ENCODE results near the gene GTF2H4. TPM values are rescaled to one million over a fixed set of nuclear protein-coding genes. Genes with fewer than 3 reads are reported as not detected.

Gene GTF2H4
- polyA plus RNA-seq, 1 donor: 45.4 TPM

GRCh38 chr6:30881392-30882203 is 26.4 kb upstream of the GTF2H4 start:
- peak; percentile 26 for DNase-seq

GRCh38 chr6:30882204-30882758 is 25.7 kb upstream of the GTF2H4 start:
- DNase-seq: peak; percentile 74

DNA sequence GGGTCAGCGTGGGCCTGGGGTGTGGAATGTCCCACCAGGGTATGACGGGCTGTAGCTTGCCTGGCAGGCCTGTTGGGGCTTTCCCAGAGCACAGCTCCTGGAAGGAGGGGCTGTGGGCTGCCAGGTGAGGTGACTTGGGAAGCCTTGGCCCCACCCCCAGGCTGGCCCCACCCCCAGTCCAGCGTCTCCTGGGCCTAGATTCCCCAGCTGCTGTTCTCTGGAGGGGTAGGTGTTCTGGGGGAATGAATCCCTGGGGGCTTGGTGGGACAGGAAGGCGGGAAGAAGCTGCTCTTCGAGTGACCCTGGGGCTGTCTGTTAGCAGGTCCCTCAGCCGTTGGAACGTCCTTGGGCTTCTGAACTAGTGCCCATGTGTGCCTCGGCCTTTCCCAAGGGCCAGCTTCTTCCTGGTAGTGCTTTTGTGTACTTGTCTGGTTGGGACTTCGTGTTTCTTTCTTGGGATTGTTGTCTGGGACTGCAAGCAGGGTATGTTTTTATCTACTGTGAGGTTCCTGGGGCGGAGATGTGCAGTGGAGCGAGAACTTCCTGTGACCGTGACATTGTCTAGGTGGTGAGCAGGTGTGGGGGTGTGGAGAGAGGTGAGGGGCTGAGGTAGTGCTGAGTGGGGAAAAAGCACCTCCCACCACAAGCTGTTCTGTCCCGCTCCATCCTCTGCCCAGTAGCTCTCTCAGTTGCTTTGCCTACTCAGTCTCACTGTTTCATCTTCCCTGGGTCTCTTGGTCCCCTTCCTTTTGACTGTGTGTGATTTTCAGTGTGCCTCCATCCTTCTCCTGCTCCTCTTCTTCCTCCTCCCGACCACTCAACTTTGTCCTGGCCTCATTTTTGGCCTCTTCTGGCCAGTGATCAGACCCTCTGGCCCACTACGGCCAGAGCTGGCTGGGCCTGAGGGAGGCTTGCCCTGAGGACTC is 25.0 kb upstream of the GTF2H4 start:
- peak; percentile 64 for DNase-seq

- DNase-seq: peak; percentile 76
Observed at GRCh38 chr6:30883685-30884520, 24.1 kb upstream of the GTF2H4 start, which contains the start of gene DDR1. Gene DDR1, plus strand, starts transcription at chr6:30884519. Its CDS starts 4,211 bp downstream, at chr6:30888730.

DNA sequence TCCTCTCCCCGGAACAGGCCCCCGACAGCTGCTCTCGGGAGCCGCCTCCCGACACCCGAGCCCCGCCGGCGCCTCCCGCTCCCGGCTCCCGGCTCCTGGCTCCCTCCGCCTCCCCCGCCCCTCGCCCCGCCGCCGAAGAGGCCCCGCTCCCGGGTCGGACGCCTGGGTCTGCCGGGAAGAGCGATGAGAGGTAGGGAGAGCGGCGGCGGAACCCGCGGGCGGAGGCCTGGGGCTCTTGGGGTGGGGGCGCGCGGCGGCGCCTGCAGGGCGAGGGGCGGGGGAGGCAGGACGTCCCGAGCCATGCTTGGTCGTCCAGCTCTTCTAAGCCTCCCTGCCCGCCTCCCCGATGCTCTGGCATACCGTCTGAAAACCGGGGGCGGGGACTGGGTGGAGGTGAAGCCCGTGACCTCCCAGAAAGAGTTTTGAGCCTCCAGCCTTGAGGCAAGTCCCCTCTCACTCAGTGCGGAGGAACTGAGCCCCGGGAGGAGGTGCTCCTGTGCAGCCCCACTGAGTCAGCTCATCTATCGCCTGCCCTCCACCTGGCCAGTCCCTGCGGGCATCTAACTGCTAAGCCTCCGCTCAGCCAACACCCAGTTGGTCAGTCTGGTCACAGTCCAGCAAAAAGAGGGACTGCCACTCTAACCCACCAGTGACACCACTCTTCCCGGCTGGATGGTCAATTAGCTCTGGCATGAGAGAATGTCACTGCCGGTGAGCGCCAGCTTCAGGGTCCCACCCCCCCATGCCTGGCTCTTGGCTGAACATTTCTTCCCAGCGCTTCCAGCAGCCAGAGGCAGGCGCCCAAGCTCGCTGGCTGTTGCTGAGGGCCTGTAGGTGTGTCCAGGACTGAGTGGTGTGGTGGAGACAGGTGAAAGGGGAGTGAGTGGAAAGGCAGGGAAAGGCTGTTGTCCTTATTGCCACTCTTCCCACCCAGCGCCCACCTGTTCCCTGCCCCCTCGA is 23.2 kb upstream of the GTF2H4 start:
- DNase-seq: peak; percentile 60

DNA sequence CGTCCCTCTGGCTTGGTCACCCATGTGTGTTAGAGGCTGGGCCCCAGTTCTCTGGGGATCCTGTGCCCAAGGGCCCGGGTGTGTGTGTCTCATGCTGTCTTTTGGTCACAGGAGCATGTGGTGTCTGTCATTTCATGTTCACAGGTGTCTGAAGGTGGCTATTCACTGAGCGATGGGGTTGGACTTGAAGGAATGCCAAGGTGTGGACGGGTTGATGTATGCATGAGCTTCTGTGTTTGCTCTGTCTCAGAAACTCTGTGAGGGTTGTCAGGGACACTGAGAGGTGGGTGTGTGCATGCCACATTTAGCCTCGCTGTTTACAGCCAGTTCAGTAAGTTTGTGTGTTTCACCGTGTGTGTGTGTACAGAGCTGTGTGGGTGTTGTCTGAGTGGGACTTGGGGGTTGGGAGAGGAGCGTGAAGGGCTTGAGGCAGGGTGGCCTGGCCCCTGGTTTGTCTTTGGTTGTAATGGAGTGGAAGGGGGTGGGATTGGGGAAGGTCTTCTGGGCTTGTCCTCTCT is 22.5 kb upstream of the GTF2H4 start:
- peak; percentile 35 for DNase-seq

DNA sequence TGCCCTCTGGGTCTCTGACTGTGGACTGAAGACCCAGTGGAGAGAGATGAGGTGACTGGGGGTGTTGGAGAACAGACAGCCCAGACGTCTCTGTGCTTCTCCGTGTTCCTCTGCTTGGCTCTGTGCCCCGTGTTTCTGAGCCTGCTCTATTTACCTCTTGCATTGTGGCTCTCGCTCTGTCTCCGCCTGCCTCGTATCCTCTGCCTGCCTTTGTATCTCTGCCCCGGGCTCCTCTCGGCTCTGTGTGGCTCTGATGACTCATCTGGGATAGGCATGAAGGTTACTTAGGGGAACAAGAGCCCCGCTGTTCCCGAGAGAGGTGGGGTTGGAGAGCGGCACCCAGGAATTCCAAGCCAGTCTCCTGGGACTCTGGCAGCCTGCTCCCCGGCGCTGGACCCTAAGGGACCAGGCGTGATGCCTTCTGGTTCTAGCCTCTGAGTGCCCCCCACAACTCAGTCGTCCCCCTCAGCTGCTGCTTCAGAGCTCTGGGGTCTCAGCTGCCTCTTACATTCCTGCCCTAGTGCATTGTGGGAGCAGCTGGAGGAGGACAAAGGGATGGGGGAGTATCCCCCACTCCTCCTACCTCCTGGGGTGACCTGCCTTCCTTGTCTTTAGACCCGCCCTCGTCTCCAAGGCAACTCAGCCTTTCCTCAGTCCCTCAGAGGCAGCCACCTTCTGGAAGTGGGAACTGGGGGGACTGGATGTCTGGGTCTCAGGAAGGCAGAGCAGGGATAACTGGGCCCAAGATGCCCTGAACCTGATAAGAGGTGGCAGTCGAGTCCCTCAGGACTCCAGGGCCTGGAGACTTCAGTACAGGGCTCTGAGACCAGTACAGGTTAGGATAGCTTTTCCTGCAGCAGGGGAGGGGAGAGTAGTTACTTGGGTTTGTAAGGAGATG is 21.8 kb upstream of the GTF2H4 start:
- peak; percentile 82 for DNase-seq

GRCh38 chr6:30886897-30887255 is 21.1 kb upstream of the GTF2H4 start:
- DNase-seq: no peak

DNA sequence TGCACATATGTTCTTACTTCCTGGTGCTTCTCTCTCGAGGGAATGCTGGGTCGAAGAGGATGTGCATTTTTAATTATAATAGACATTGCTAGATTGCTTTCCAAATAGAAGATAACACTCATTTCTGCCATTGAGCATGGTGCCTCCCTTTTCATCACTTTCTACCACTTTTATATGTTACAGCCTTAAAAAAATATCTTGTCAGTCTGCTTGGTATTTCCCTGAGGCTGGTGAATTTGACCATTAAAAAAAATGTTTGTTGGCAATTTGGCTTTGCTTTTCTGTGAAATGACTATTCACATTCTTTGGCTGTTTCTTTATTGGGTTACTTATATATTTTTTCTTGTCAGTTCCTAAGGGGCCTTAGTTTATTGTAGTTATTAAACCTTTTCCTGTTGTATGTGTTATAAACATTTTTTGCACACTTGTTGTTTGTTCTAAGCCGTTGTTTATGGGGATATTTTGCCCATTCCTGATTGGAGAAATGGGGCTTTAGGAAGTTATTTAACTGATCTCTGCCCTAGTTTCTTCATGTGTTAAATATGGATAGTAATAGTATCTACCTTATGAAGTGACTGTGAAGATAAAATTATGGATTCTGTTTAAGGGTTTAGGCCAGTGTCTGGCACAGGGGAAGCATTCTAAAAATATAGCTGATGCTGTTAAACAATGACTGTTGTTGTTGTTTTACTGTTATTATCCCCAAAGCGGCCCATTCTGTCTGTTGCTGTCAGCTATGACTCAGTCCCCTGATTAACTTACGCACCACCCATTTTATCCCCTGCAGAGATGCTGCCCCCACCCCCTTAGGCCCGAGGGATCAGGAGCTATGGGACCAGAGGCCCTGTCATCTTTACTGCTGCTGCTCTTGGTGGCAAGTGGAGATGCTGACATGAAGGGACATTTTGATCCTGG is 19.8 kb upstream of the GTF2H4 start:
- DNase-seq: no peak

GRCh38 chr6:30888816-30889495 is 19.1 kb upstream of the GTF2H4 start:
- DNase-seq: no peak

- DNase-seq: no peak
Observed at GRCh38 chr6:30889496-30889885, 18.5 kb upstream of the GTF2H4 start.

- DNase-seq: no peak
Observed at GRCh38 chr6:30889921-30890645, 17.9 kb upstream of the GTF2H4 start.

- DNase-seq: no peak
Observed at GRCh38 chr6:30890646-30891449, 17.2 kb upstream of the GTF2H4 start.

DNA sequence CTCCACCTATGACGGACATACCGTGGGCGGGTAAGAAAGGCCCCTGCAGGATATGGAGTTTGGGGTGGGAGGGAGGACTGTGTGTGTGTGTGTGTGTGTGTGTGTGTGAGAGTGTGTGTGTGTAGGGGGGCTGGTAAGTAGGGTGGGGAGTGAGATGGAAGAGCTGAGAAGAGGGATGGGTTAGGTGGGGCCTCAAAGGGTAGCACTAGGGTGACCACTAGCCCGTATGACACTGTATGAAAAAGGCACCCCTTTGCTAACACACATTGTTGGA is 16.6 kb upstream of the GTF2H4 start:
- no peak for DNase-seq

- no peak for DNase-seq
Observed at GRCh38 chr6:30891816-30892538, 16.0 kb upstream of the GTF2H4 start.
